Mesothelial cell of epicardium (in vitro differentiated cells): Measurements from ENCODE around the gene EPN1. TPM values are rescaled to one million over a fixed set of nuclear protein-coding genes. Genes with fewer than 3 reads are reported as not detected.
"Not testable (repeated sequence)": the region's sequence is repeated elsewhere in the genome, so short reads cannot be mapped to it uniquely, and the experiment has no call there.

ENCODE experiments used
- DNase-seq, 2 experiments: peaks; one replicate each; pipeline ENCODE4 v3.0.0; 2021; ENCODE audit warnings: low spot score in 2 of 2; ENCODE audit not compliant: unreplicated experiment in 2 of 2
- H3K27ac Mint-ChIP-seq: 2 replicates; pipeline ENCODE4 v1.8.0; 2021; ENCODE audit warnings: mixed read lengths
- H3K27me3 Mint-ChIP-seq: 2 replicates; pipeline ENCODE4 v1.8.0; 2021; ENCODE audit warnings: low read depth, mixed read lengths
- H3K36me3 Mint-ChIP-seq: 2 replicates; pipeline ENCODE4 v1.8.0; 2021; ENCODE audit warnings: mixed read lengths
- H3K4me1 Mint-ChIP-seq: 2 replicates; pipeline ENCODE4 v1.8.0; 2021; ENCODE audit warnings: mixed read lengths
- H3K4me3 Mint-ChIP-seq: 2 replicates; pipeline ENCODE4 v1.8.0; 2021; ENCODE audit warnings: mild to moderate bottlenecking, moderate library complexity, mixed read lengths
- H3K9me3 Mint-ChIP-seq: 2 replicates; pipeline ENCODE4 v1.8.0; 2021; ENCODE audit warnings: mixed read lengths
- CTCF ChIP-seq: fragments of 200-600 bp; sonication (generic); IDR thresholded peaks from one replicate; pipeline ENCODE4 v1.5.0; 2021; ENCODE audit warnings: antibody characterized with exemption; ENCODE audit not compliant: unreplicated experiment
- total RNA-seq: library from RNA; stranded (reverse); gene quantifications from 3 replicates; pipeline ENCODE4 v1.2.1, GENCODE V29; 2021

EPN1 gene
- total RNA-seq, 1 donor from 2014 or later = 99.6 TPM

- peaks cover 9% of the 10 kb centered on the region for H3K36me3 Mint-ChIP-seq
- H3K27ac Mint-ChIP-seq = no peak overlapping the region
- no peaks in the 10 kb centered on the region for H3K27me3 Mint-ChIP-seq
- no peak overlapping the region for H3K4me3 Mint-ChIP-seq
- DNase-seq = no peak
- TF ChIP-seq CTCF = no peak
- no peaks in the 10 kb centered on the region for H3K4me1 Mint-ChIP-seq
- peaks cover 63% of the 10 kb centered on the region for H3K9me3 Mint-ChIP-seq
Measured at GRCh38 chr19:55716531-55716930, 41.5 kb downstream of the EPN1 start.

- Mint-ChIP-seq H3K36me3 (peaks cover 6% of the 10 kb centered on the region), H3K9me3 (peaks cover 63% of the 10 kb centered on the region), H3K27me3 (no peaks in the 10 kb centered on the region), H3K27ac (no peak overlapping the region), H3K4me1 (no peaks in the 10 kb centered on the region), H3K4me3 (no peak overlapping the region)
- DNase-seq = no peak
- TF ChIP-seq CTCF = no peak
Measured at GRCh38 chr19:55717251-55717650, 42.2 kb downstream of the EPN1 start.

- DNase-seq, H3K36me3 Mint-ChIP-seq, H3K27ac Mint-ChIP-seq, H3K27me3 Mint-ChIP-seq, H3K4me3 Mint-ChIP-seq, H3K4me1 Mint-ChIP-seq: not testable (repeated sequence)
- peaks cover 64% of the 10 kb centered on the region for H3K9me3 Mint-ChIP-seq
Measured at GRCh38 chr19:55717879-55718711, 43.1 kb downstream of the EPN1 start.

GRCh38 chr19:55720214-55720746, 45.3 kb downstream of the EPN1 start:
- TF ChIP-seq CTCF = no peak
- H3K4me1 Mint-ChIP-seq = no peaks in the 10 kb centered on the region
- no peak for DNase-seq
- H3K36me3 Mint-ChIP-seq = no peaks in the 10 kb centered on the region
- no peak overlapping the region for H3K4me3 Mint-ChIP-seq
- no peak overlapping the region for H3K27ac Mint-ChIP-seq
- H3K9me3 Mint-ChIP-seq = peaks cover 68% of the 10 kb centered on the region
- H3K27me3 Mint-ChIP-seq = no peaks in the 10 kb centered on the region

- no peak for TF ChIP-seq CTCF
- Mint-ChIP-seq H3K27me3 (no peaks in the 10 kb centered on the region), H3K4me3 (no peak overlapping the region), H3K36me3 (no peaks in the 10 kb centered on the region), H3K4me1 (no peaks in the 10 kb centered on the region), H3K27ac (no peak overlapping the region), H3K9me3 (peaks cover 70% of the 10 kb centered on the region)
- DNase-seq = no peak
Measured at GRCh38 chr19:55720801-55721200, 45.8 kb downstream of the EPN1 start.

- Mint-ChIP-seq H3K4me3 (no peak overlapping the region), H3K4me1 (no peaks in the 10 kb centered on the region), H3K27ac (no peak overlapping the region), H3K9me3 (peaks cover 65% of the 10 kb centered on the region), H3K36me3 (no peaks in the 10 kb centered on the region), H3K27me3 (no peaks in the 10 kb centered on the region)
- DNase-seq = no peak
- TF ChIP-seq CTCF = no peak
Measured at GRCh38 chr19:55723491-55723890, 48.5 kb downstream of the EPN1 start.

GRCh38 chr19:55730378-55730777, 55.4 kb downstream of the EPN1 start:
- H3K27ac Mint-ChIP-seq, H3K27me3 Mint-ChIP-seq, H3K4me1 Mint-ChIP-seq, H3K4me3 Mint-ChIP-seq, DNase-seq, H3K36me3 Mint-ChIP-seq: not testable (repeated sequence)
- H3K9me3 Mint-ChIP-seq = peaks cover 52% of the 10 kb centered on the region
